WI38 (cell line): Measurements from ENCODE around the gene LIME1.

Source experiments
- H3K4me3 ChIP-seq: 2 replicates; pipeline ENCODE4 v1.5.1; 2011; ENCODE audit warnings: low read depth, mild to moderate bottlenecking, control low read depth, low read length
- CTCF ChIP-seq: IDR thresholded peaks from 2 replicates; pipeline ENCODE4 v1.5.1; 2012; ENCODE audit warnings: low read depth, mild to moderate bottlenecking, control low read depth, low read length

Gene LIME1

GRCh38 chr20:63785691-63786131 is 49.2 kb downstream of the LIME1 start:
- no peak overlapping the region for H3K4me3 ChIP-seq
- no peak for TF ChIP-seq CTCF

GRCh38 chr20:63787302-63787701 is 50.8 kb downstream of the LIME1 start:
- H3K4me3 ChIP-seq, result no peak overlapping the region
- no peak for TF ChIP-seq CTCF

DNA sequence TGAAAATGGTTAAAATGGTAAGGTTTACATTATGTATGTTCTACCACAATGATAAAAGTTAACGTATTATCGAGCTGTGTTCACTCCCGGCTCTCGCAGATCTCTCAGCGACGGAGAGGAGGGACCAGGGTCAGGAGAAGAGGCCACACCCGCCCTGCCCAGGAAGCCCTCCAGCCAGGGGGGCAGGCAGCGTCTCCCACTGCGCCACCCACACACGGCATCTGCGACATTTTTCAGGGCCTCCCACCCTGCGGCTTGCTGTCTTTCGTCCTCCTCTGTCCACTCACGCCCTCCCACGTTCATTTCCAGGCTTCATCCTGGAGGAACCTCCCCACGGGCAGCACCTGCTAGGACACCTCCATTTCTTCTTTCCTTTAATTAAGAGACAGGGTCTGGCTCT is 51.3 kb downstream of the LIME1 start:
- H3K4me3 ChIP-seq, result no peak overlapping the region
- no peak for TF ChIP-seq CTCF
